Fibroblast of lung (primary cell): ENCODE results near the gene C1orf210. TPM values are rescaled to one million over a fixed set of nuclear protein-coding genes. Genes with fewer than 3 reads are reported as not detected.

Experiments
- DNase-seq, 2 donors: peaks; one replicate each; pipeline versions ENCODE4 v3.0.0 to v3.0.0-alpha.2; 2010; ENCODE audit warnings: low read depth in 2 of 2
- H2AFZ ChIP-seq: 2 replicates; pipeline ENCODE4 v1.5.1; 2012; ENCODE audit warnings: low read length, control low read depth, inconsistent platforms
- H3K27ac ChIP-seq: 2 replicates; pipeline ENCODE4 v1.5.1; 2011; ENCODE audit warnings: low read length, control low read depth; ENCODE audit not compliant: insufficient read depth
- H3K27me3 ChIP-seq: 2 replicates; pipeline ENCODE4 v1.5.1; 2011; ENCODE audit warnings: mild to moderate bottlenecking, low read length; ENCODE audit not compliant: control insufficient read depth, insufficient read depth
- H3K36me3 ChIP-seq: 2 replicates; pipeline ENCODE4 v1.5.1; 2011; ENCODE audit warnings: low read length; ENCODE audit not compliant: control insufficient read depth, insufficient read depth
- H3K4me1 ChIP-seq: 2 replicates; pipeline ENCODE4 v1.5.1; 2011; ENCODE audit warnings: low read length; ENCODE audit not compliant: control insufficient read depth, insufficient read depth; ENCODE audit errors: extremely low read depth
- H3K4me2 ChIP-seq: 2 replicates; pipeline ENCODE4 v1.5.1; 2011; ENCODE audit warnings: low read length, control low read depth; ENCODE audit not compliant: insufficient read depth; ENCODE audit errors: extremely low read depth
- H3K4me3 ChIP-seq, 4 experiments: fragments of 200-600 bp in 1 of 4; sonication (generic) in 1 of 4; replicated peaks in 1 of 4; 2 replicates each; pipeline ENCODE4 v1.5.1; 2011 to 2016; ENCODE audit warnings: low read length in 4 of 4, low read depth in 3 of 4, mild to moderate bottlenecking in 3 of 4, control low read depth in 2 of 4, inconsistent platforms in 1 of 4, mixed read lengths in 1 of 4; ENCODE audit not compliant: insufficient read depth in 1 of 4; ENCODE audit errors: control extremely low read depth in 1 of 4
- H3K79me2 ChIP-seq: 2 replicates; pipeline ENCODE4 v1.5.1; 2012; ENCODE audit warnings: mild to moderate bottlenecking, low read length, inconsistent platforms; ENCODE audit not compliant: control insufficient read depth, insufficient read depth
- H3K9ac ChIP-seq: 2 replicates; pipeline ENCODE4 v1.5.1; 2011; ENCODE audit warnings: mild to moderate bottlenecking, low read length, control low read depth; ENCODE audit not compliant: insufficient read depth
- H3K9me3 ChIP-seq: 2 replicates; pipeline ENCODE4 v1.5.1; 2012; ENCODE audit warnings: low read depth, low read length; ENCODE audit not compliant: control insufficient read depth, insufficient read depth
- H4K20me1 ChIP-seq: 2 replicates; pipeline ENCODE4 v1.5.1; 2011; ENCODE audit warnings: low read length; ENCODE audit not compliant: control insufficient read depth, insufficient read depth; ENCODE audit errors: extremely low read depth
- CTCF ChIP-seq, 2 donors: IDR thresholded peaks in 1 of 2; conservative IDR thresholded peaks in 1 of 2; 1 replicate in 1 of 2; 2 replicates in 1 of 2; pipeline ENCODE4 v1.5.1; 2011 to 2012; ENCODE audit warnings: low read length in 2 of 2, control low read depth in 1 of 2, inconsistent platforms in 1 of 2, low read depth in 1 of 2, mild to moderate bottlenecking in 1 of 2
- EZH2 ChIP-seq: IDR thresholded peaks from 2 replicates; pipeline ENCODE4 v1.5.1; 2012; ENCODE audit warnings: low read length, control low read depth, mild to moderate bottlenecking; ENCODE audit errors: missing control alignments
- polyA plus RNA-seq, 2 donors: library from polyadenylated mRNA; depleted of rRNA in 1 of 2; stranded (reverse) in 1 of 2; unstranded in 1 of 2; fragments of >200 nt; gene quantifications; 2 replicates each; pipeline ENCODE4 v1.2.1, GENCODE V29; 2011 to 2012; ENCODE audit warnings: missing spikeins in 1 of 2
- total RNA-seq: library from RNA; depleted of rRNA; stranded (reverse); fragments of >200 nt; gene quantifications from 2 replicates; pipeline ENCODE4 v1.2.1, GENCODE V29; 2014

Gene C1orf210
- total and polyA plus RNA-seq, 2 donors (not counting 1 experiment from before 2014, with no cell fraction given), result not detected

- Histone ChIP-seq H3K27ac (no peak overlapping the region), H3K4me1 (no peaks in the 10 kb centered on the region), H3K27me3 (no peaks in the 10 kb centered on the region), H2AFZ (no peak overlapping the region), H3K9ac (no peak overlapping the region), H3K4me2 (no peak overlapping the region), H3K36me3 (no peaks in the 10 kb centered on the region), H4K20me1 (no peaks in the 10 kb centered on the region), H3K79me2 (no peaks in the 10 kb centered on the region), H3K9me3 (no peaks in the 10 kb centered on the region), H3K4me3 (no peak overlapping the region)
- DNase-seq, result no peak
- TF ChIP-seq EZH2 (no peak), CTCF (conservative IDR thresholded peaks at IDR 0.05 in 1 of 2, IDR thresholded peaks at IDR 0.05 in 1 of 2; ENCODE audit: low read depth in 1 of 2, low read length in 2 of 2) (no peak)
Observed at GRCh38 chr1:43246466-43247213, 38.7 kb downstream of the C1orf210 start.

GRCh38 chr1:43243299-43243698 is 42.1 kb downstream of the C1orf210 start:
- Histone ChIP-seq H3K36me3 (no peaks in the 10 kb centered on the region), H2AFZ (no peak overlapping the region), H3K4me1 (no peaks in the 10 kb centered on the region), H3K9ac (no peak overlapping the region), H3K27ac (no peak overlapping the region), H4K20me1 (no peaks in the 10 kb centered on the region), H3K4me3 (no peak overlapping the region), H3K27me3 (no peaks in the 10 kb centered on the region), H3K9me3 (no peaks in the 10 kb centered on the region), H3K79me2 (no peaks in the 10 kb centered on the region), H3K4me2 (no peak overlapping the region)
- TF ChIP-seq EZH2, result no peak
- TF ChIP-seq CTCF (conservative IDR thresholded peaks at IDR 0.05 in 1 of 2, IDR thresholded peaks at IDR 0.05 in 1 of 2; ENCODE audit: low read depth in 1 of 2, low read length in 2 of 2), result no peak
- DNase-seq, result no peak

DNA sequence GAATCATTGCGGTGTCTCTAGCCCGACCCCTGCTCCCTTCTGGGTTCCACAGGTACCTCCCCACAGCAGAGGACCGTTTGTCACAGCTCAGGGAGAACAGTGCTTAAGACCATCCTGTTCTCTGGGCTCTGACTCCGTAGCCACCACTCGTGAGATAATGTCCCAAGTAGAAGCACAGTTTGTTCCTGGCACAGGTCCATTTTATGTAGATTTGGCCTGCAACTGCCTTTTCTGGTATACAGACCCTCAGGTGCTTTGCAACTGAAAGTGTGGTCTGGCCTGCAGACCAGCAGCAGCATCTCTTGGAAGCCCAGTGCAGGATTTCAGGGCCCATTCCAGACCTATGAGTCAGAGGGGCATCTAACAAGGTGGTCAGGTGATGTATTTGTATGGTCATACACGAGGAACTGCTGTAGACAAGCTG is 44.0 kb downstream of the C1orf210 start:
- Histone ChIP-seq H4K20me1 (no peaks in the 10 kb centered on the region), H3K9me3 (no peaks in the 10 kb centered on the region), H3K79me2 (no peaks in the 10 kb centered on the region), H3K27me3 (no peaks in the 10 kb centered on the region), H3K27ac (no peak overlapping the region), H3K4me3 (no peak overlapping the region), H3K4me1 (no peaks in the 10 kb centered on the region), H2AFZ (no peak overlapping the region), H3K36me3 (no peaks in the 10 kb centered on the region), H3K4me2 (no peak overlapping the region), H3K9ac (no peak overlapping the region)
- DNase-seq, result peak; percentile 8 to 62
- TF ChIP-seq CTCF (conservative IDR thresholded peaks at IDR 0.05 in 1 of 2, IDR thresholded peaks at IDR 0.05 in 1 of 2; ENCODE audit: low read depth in 1 of 2, low read length in 2 of 2), result no peak
